ENCODE data around the gene PKP1.

PKP1 gene

DNA sequence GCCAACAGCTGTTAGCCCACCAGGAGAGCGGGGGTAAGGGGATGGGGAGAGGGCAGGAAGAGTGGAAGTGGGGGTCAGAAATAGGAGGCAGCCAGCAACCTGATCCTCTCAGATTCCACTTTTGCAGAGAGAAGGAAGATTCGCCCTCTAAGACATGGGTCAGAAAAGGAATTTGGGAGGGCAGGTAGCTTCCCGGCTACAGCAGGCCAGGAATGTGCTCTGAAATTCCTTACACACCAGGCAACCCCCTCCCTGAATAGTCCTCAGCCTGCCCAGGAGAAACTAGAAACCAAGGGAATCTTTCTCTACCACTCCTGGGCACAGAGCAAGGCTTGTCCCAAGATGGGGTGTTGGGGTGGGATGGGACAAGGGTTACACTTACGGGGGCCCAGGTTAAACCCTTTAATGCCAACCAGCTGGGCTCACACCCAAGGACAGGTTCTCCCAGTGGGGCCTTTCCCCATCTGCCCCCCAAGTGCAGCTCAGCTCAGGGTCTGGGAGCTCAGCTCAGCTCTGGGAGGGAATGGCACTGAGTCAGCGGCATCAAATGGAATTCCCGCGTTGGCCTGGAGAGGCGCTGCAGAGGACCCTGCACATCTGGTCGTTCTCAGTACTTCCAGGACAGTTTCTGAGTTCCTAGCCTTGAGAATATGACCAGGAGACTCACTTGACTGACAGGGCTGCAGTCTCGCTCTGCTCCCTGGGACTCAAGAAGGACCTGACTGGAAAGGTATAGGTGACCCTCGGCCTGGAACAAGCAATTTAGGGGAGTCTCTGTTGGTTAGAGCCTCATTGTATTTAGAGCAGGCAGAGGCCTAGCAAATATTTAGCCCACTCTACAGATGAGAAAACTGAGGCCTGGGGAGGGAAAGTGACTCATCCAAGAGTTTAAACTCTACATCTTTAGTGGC, 93.4 kb downstream of the PKP1 start:
- no peak for DNase-seq

GRCh38 chr1:201377611-201378092, 94.3 kb downstream of the PKP1 start, which contains the start of gene TNNT2:
TSS of gene TNNT2 (minus strand) at chr1:201377680. CDS start at chr1:201373254, 4,426 bp downstream.
- no peak for DNase-seq

- no peak for DNase-seq
These were observed 95.5 kb downstream of the PKP1 start for GRCh38 chr1:201378804-201379203.

DNA sequence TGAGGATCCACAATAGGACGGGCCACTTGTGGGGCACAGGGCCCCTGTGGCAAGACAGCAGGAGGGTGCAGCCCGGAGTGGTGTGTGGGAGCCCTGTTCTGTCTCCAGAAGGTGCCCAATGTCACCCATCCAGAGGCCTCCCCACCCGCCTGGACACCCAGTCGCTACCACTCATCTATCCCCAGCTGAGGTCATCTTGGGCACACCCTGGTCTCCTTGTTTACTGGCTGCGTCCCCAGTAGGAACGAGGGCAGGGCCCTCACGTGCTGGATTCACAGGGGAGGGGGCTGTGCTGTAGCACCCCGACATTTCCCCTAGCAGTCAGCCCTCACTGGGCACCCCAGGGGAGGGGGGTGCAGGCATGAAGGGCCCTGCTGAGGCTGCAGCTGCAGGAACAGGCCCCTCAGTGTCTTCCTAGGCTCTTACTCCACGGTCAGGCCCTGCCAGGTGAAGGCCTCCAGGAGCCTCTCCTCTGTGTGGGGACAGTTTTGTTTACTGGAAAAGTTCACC, 96.5 kb downstream of the PKP1 start:
- DNase-seq, result no peak

DNA sequence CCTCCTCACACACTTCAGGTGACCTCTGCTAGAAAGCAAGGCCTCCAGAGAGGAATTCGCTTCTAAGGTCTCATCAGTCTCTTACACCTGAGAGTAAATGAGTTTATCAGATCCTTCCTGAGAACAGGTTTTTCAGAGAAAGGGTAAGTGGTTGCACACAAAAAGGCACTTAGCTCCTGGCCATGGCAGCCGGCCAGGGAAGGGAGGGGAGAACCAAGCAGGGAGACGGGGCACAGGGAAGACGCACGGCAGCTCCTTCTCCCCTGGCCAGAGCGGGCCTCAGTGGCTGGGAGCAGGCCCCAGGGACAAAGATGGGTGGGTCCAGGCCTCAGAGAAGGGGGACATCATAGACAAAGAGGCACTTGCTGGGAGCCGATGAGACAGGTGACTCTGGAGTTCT, 97.8 kb downstream of the PKP1 start:
- DNase-seq, result peak; percentile 68
